ENCODE results near the gene FATE1. TPM values are rescaled to one million over a fixed set of nuclear protein-coding genes. Genes with fewer than 3 reads are reported as not detected.

Gene FATE1
- total RNA-seq, 6 experiments from 2014 or later: not detected

GRCh38 chrX:151714362-151714761, 1.5 kb upstream of the FATE1 start:
- TF ChIP-seq POLR2A (IDR thresholded peaks at IDR 0.05) (no peak), CTCF (IDR thresholded peaks at IDR 0.05) (no peak)
- DNase-seq (no peak), ATAC-seq (no peak)
- no peaks in the 10 kb centered on the region for H3K36me3 ChIP-seq
- H3K27ac ChIP-seq: no peak overlapping the region
- intact Hi-C loops (cut with DNase I): no loop called here
- H3K4me1 ChIP-seq: no peaks in the 10 kb centered on the region
- no peaks in the 10 kb centered on the region for H3K27me3 ChIP-seq
- 46% methylated on average over 4 of the region's 5 CpGs for WGBS (ENCODE audit: insufficient coverage, low coverage, low lambda C conversion rate, missing lambda C conversion rate)
- no peaks in the 10 kb centered on the region for H3K9me3 ChIP-seq
- no peak overlapping the region for H3K4me3 ChIP-seq

- Histone ChIP-seq H3K27ac (no peak overlapping the region), H3K27me3 (no peaks in the 10 kb centered on the region), H3K4me1 (peaks cover 0 to 4% (median 0%) of the 10 kb centered on the region in 4 donors), H3K4me3 (no peak overlapping the region), H3K36me3 (no peaks in the 10 kb centered on the region), H3K9me3 (no peaks in the 10 kb centered on the region)
- TF ChIP-seq POLR2A (IDR thresholded peaks at IDR 0.05) (no peak), CTCF (IDR thresholded peaks at IDR 0.05) (peak in 3 of 4 donors; percentile 24 to 51 (median 29))
- 63% methylated on average over 1 of the region's 24 CpGs for WGBS (ENCODE audit: insufficient coverage, low coverage, low lambda C conversion rate, missing lambda C conversion rate)
- intact Hi-C loops (cut with DNase I): no loop called here
- ATAC-seq (peak; percentile 41 to 62 (median 52)), DNase-seq (peak in 2 of 3 donors; percentile 38 to 56)
Measured at GRCh38 chrX:151722241-151722846, 6.5 kb downstream of the FATE1 start.

- peak in 3 of 4 donors; percentile 23 to 62 (median 40) for ATAC-seq
- H3K27ac ChIP-seq: no peak overlapping the region
- H3K4me3 ChIP-seq: no peak overlapping the region
- peaks cover 0 to 4% (median 0%) of the 10 kb centered on the region in 4 donors for H3K4me1 ChIP-seq
- intact Hi-C loops (cut with DNase I): no loop called here
- no peaks in the 10 kb centered on the region for H3K27me3 ChIP-seq
- 38% methylated on average over 4 of the region's 7 CpGs for WGBS (ENCODE audit: insufficient coverage, low coverage, low lambda C conversion rate, missing lambda C conversion rate)
- H3K9me3 ChIP-seq: no peaks in the 10 kb centered on the region
- H3K36me3 ChIP-seq: no peaks in the 10 kb centered on the region
- peak in 1 of 3 donors; percentile 39 for DNase-seq
- TF ChIP-seq POLR2A (IDR thresholded peaks at IDR 0.05) (no peak), CTCF (IDR thresholded peaks at IDR 0.05) (no peak)
Measured at GRCh38 chrX:151723156-151723760, 7.4 kb downstream of the FATE1 start.

- peak; percentile 5 to 68 (median 36) for ATAC-seq
- peak in 1 of 3 donors; percentile 22 for DNase-seq
- no peaks in the 10 kb centered on the region for H3K36me3 ChIP-seq
Measured at GRCh38 chrX:151724563-151725337, 8.9 kb downstream of the FATE1 start.

More at GRCh38 chrX:151724563-151725337, 8.9 kb downstream of the FATE1 start:
- Histone ChIP-seq H3K9me3 (no peaks in the 10 kb centered on the region), H3K27me3 (no peaks in the 10 kb centered on the region), H3K4me3 (no peak overlapping the region), H3K4me1 (peaks cover 0 to 4% (median 0%) of the 10 kb centered on the region in 4 donors), H3K27ac (no peak overlapping the region)
- WGBS (ENCODE audit: insufficient coverage, low coverage, low lambda C conversion rate, missing lambda C conversion rate): 20% methylated on average over 1 of the region's 7 CpGs
- intact Hi-C loops (cut with DNase I): no loop called here
- TF ChIP-seq POLR2A (IDR thresholded peaks at IDR 0.05): no peak
- no peak for TF ChIP-seq CTCF (IDR thresholded peaks at IDR 0.05)

Data from right lobe of liver (tissue), 6 donors.